ENCODE measurements around the gene KLRD1. TPM values are rescaled to one million over a fixed set of nuclear protein-coding genes. Genes with fewer than 3 reads are reported as not detected.
"Not testable (repeated sequence)": the region's sequence is repeated elsewhere in the genome, so short reads cannot be mapped to it uniquely, and the experiment has no call there.

The KLRD1 gene
- total RNA-seq, 2 experiments from 2014 or later, result 0.22 to 0.26 TPM

- not testable (repeated sequence) for H3K4me3 Mint-ChIP-seq
Observed at GRCh38 chr12:10378737-10379136, 71.1 kb downstream of the KLRD1 start.

More at GRCh38 chr12:10378737-10379136, 71.1 kb downstream of the KLRD1 start:
- H3K9me3 Mint-ChIP-seq; H3K36me3 Mint-ChIP-seq; CTCF ChIA-PET; DNase-seq; POLR2A ChIA-PET; H3K4me1 Mint-ChIP-seq (ENCODE audit: low read depth); intact Hi-C loops (cut with micrococcal nuclease); H3K27ac Mint-ChIP-seq: not testable (repeated sequence)
- peaks cover 14% of the 10 kb centered on the region for H3K27me3 Mint-ChIP-seq

Other genes starting within 250 kb of the KLRD1 start
- gene CLEC1A, start 208.9 kb upstream of the KLRD1 start, total RNA-seq, result not detected
- gene CLEC7A, start 177.7 kb upstream of the KLRD1 start, total RNA-seq, result not detected
- gene OLR1, start 135.7 kb upstream of the KLRD1 start, total RNA-seq, result not detected
- gene TMEM52B, start 128.8 kb upstream of the KLRD1 start, total RNA-seq, result not detected
- gene GABARAPL1, start 95.0 kb upstream of the KLRD1 start, total RNA-seq, result 1 to 10 TPM; 7.2 to 8.9 TPM
- under 1 TPM; 0.29 to 0.33 TPM for gene KLRK1, start 82.2 kb downstream of the KLRD1 start, total RNA-seq
- gene KLRC4, start 101.9 kb downstream of the KLRD1 start, total RNA-seq, result not detected
- gene KLRC3, start 112.7 kb downstream of the KLRD1 start, total RNA-seq, result not detected
- gene KLRC2, start 128.1 kb downstream of the KLRD1 start, total RNA-seq, result not detected
- gene KLRC1, start 145.5 kb downstream of the KLRD1 start, total RNA-seq, result not detected
- 1 to 10 TPM; 2.1 to 2.3 TPM for gene EIF2S3B, start 198.0 kb downstream of the KLRD1 start, total RNA-seq

Measured in activated CD4-positive, alpha-beta memory T cell treated with anti-CD3 and anti-CD28 coated beads for 36 hours (primary cell).